Subcutaneous adipose tissue (tissue), 4 donors: ENCODE data around the gene ITGA6. TPM values are rescaled to one million over a fixed set of nuclear protein-coding genes. Genes with fewer than 3 reads are reported as not detected.

Experiments
- total RNA-seq, 4 donors: library from RNA; depleted of rRNA; stranded (reverse); fragments of >200 nt; gene quantifications; one replicate each; pipeline ENCODE4 v1.1.0, GENCODE V29; 2016
- TF ChIP-seq, protein P1 (sequence below): fragments of 450-650 bp; IDR thresholded peaks from one replicate; pipeline ENCODE4 v1.5.1; 2016; ENCODE audit warnings: low read depth, mild to moderate bottlenecking, control low read depth, antibody characterized with exemption, moderate library complexity

Gene ITGA6
- total RNA-seq, 4 donors from 2014 or later, result 43.7 to 133 (median 78.9) TPM

DNA sequence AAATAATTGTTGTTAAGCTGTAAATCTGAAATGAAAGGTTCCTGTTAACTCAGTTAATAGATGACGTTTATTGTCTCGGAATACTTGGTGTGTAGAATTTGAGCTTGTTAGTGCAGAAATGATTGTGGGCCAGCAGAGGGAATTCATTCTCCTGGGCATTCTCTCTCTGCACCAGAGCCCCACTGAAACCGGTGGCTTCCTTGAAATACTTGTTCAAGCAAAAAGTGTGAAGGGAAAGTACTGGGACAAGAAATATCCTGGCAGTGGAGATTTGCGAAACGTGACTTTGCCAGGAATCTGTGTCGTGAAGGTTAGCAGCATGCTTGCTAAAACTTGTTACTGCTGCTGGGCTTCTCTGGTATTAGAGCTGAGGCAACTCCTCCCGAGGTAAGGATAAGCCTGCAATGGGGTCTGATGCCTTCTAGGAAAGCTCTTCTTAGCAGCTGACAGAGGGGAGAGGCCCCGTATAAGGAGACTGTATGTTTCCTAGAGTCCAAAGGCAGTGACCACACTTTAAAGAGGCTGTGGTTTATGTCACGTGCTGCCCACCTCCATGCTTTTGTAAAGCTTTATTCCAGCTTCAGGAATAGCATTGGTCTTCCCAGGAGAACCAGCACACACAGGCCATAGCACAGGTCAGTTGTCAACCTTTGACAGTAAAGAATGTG is 2.0 kb downstream of the ITGA6 start:
- TF ChIP-seq, protein P1, sequence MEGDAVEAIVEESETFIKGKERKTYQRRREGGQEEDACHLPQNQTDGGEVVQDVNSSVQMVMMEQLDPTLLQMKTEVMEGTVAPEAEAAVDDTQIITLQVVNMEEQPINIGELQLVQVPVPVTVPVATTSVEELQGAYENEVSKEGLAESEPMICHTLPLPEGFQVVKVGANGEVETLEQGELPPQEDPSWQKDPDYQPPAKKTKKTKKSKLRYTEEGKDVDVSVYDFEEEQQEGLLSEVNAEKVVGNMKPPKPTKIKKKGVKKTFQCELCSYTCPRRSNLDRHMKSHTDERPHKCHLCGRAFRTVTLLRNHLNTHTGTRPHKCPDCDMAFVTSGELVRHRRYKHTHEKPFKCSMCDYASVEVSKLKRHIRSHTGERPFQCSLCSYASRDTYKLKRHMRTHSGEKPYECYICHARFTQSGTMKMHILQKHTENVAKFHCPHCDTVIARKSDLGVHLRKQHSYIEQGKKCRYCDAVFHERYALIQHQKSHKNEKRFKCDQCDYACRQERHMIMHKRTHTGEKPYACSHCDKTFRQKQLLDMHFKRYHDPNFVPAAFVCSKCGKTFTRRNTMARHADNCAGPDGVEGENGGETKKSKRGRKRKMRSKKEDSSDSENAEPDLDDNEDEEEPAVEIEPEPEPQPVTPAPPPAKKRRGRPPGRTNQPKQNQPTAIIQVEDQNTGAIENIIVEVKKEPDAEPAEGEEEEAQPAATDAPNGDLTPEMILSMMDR, result no peak

DNA sequence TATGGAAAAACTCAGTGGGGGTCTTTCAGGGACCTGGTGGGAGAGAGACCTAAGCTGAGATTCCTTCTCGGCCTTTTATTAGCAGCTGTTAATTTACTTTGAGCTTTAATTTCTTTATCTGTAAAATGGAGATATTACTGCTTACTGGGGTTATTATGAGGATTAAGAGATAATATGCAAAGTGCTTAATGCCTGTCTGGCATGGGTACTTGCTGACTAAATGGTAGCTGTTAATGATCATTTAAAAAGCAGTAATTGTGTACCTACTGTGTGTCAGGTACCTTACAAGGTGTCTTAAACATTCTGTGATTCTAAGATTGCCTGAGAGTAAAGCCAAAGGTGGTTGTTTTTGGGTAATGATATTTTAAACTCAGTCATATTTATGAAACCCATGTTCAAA is 2.6 kb downstream of the ITGA6 start:
- TF ChIP-seq, protein P1, result no peak

DNA sequence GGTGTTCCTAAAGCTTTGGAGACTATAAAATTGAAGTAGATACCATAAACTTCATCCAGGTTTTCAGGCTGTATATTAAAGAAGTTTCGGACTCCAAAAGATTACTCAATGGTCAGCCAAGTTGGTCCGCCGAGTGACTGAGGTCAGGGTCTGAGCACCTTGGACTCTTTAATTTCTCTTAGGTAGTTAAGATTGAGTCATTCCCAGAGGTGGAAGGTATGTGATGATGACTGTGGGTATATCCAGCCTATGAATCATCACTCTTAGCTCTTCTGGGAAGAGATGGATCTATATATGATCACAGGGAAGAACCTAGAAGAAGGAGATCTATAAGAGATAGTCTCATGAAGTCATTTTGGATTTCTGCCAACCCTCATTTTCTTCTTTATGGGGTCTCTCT is 3.3 kb downstream of the ITGA6 start:
- TF ChIP-seq, protein P1, result no peak

DNA sequence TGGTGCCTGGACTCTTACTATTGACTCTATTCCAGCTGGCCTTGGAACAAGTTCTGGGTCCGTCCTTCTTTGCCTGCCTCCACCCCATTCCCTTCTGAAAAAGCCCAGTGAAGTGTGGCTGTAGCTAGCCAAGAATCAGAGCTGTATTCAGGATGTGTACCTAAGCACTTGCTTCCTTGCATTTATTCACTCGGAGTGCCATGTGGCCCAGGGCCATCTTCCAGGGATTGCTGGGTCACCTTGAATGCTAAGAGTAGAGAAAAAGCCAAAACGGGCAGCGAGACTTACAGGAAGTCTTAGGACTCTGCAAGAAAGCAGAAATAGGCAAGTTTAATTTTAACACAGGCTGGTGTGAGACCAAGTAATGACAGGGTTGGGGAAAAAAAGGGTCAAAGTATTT is 4.1 kb downstream of the ITGA6 start:
- TF ChIP-seq, protein P1, result no peak

DNA sequence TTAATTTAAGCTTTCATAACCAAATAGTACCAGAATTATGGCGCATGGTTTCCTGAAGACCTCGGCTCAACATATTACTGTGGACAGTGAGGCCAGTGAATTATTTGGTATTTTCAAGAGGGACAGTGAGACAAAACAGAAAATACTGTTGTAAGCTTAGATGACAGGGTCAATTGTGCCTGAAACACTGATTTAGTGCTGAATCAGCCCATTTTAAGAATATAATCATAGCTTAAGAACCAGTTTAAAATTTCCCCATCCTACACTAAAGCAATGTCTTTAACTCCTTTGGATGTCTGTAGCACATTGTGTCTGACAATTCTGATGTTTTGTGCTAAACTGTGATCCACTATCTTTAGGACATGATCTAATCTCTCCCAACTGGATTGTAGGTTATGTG is 4.6 kb downstream of the ITGA6 start:
- TF ChIP-seq, protein P1, result no peak

DNA sequence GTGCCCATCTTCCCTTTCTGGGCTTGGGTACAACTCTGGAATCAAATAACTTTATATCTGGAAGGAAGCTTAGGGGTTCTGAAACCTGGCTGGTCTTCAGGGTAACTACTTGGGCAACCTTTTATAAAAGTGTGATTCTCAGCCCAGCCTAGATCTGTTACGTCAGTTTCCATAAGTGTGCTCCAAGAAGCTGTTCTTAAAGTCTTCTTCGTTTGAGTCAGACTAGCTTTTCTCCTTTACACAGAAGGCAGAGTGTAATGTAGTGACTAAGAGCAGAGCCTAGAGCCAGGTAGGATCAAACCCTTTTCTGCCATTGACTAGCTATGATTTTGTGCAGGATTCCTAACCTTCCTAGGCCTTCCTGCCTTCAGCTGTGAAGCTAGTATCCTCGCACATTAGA is 5.8 kb downstream of the ITGA6 start:
- TF ChIP-seq, protein P1, result no peak

DNA sequence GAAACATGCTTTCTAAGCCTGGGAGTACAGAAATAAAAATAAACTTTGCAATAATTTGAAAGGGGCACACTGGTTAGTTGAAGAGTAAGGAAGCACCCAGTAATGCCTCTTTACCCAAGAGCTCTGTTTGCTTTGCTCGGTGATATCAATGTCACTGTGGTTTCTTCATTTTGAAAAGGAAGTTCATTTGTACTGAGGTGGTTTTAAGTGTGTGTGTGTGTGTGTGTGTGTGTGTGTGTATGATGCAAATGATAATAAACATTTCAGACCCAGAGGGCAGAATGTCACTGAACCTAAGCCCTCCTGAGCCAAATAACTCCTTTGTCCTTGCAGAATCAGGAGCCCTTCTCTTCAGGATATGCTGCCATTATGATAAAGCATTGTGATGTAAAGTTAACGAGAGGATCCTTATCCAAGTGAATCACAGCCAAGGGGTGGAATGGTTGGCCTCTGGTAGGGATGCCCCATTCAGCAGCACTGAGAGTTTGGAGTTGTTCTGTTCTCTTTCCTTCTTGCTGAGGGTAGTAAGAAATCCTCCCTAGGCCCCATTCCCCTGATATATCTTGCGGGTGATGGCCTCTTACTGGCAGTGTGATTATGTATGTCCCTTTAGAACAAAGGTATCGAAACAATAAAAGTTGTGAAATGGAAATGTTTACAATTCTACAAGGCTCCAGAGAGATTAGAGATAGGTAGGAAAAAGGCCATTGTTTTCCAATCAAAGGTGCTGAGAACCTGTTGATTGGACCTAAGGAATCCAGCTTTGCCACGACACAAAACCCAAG is 7.6 kb downstream of the ITGA6 start:
- TF ChIP-seq, protein P1, result no peak
